ENCODE measurements around the gene TERT. TPM values are rescaled to one million over a fixed set of nuclear protein-coding genes. Genes with fewer than 3 reads are reported as not detected.
A peak's percentile ranks its signal among the peaks of the same experiment; 100 is the strongest.
"Not testable (repeated sequence)": the region's sequence is repeated elsewhere in the genome, so short reads cannot be mapped to it uniquely, and the experiment has no call there.

The TERT gene
- total RNA-seq: under 1 TPM; 0.10 to 0.50 TPM
- polyA plus RNA-seq (ENCODE audit: insufficient read length in 2 of 2): under 1 TPM in 1 of 2 donors, not detected in 1; 0.06 TPM
- long read RNA-seq, donor 1: 0 reads
- long read RNA-seq, donor 2: 0 reads
- long read RNA-seq, donor 3: 0 reads
- long read RNA-seq, donor 4: 0 reads

- H3K36me3 ChIP-seq (ENCODE audit: control insufficient read depth, insufficient read depth, low read length): no peaks in the 10 kb centered on the region
- peaks cover 29% of the 10 kb centered on the region for H3K27me3 ChIP-seq (ENCODE audit: control insufficient read depth, insufficient read depth, low read length)
- H3K9me3 ChIP-seq (ENCODE audit: control insufficient read depth, insufficient read depth, low read length): no peaks in the 10 kb centered on the region
- H3K4me3 ChIP-seq (ENCODE audit: low read depth, low read length): no peak within 1 kb of the TSS
- H3K27ac ChIP-seq (ENCODE audit: low read depth, low read length): no peak within 1 kb of the TSS
- WGBS (ENCODE audit: insufficient coverage): 2% methylated on average over 95 of the region's 102 CpGs
- DNase-seq (ENCODE audit: low read depth in 4 of 6, low spot score in 6 of 6): peak in 1 of 6 donors; percentile 25
- H3K4me1 ChIP-seq (ENCODE audit: control insufficient read depth, insufficient read depth, low read length): peaks cover 3% of the 10 kb centered on the region
Measured at GRCh38 chr5:1294835-1295649, at the start of gene TERT. Gene TERT, minus strand, starts transcription at chr5:1295068. Its CDS starts 79 bp downstream, at chr5:1294989.

- Histone ChIP-seq H3K4me3 (ENCODE audit: low read depth, low read length) (peak overlapping the region; percentile 51), H3K36me3 (ENCODE audit: control insufficient read depth, insufficient read depth, low read length) (peaks cover 52% of the 10 kb centered on the region), H3K27me3 (ENCODE audit: control insufficient read depth, insufficient read depth, low read length) (no peaks in the 10 kb centered on the region), H3K27ac (ENCODE audit: low read depth, low read length) (no peak overlapping the region), H3K9me3 (ENCODE audit: control insufficient read depth, insufficient read depth, low read length) (no peaks in the 10 kb centered on the region), H3K4me1 (ENCODE audit: control insufficient read depth, insufficient read depth, low read length) (peaks cover 23% of the 10 kb centered on the region)
- DNase-seq (ENCODE audit: low read depth in 4 of 6, low spot score in 6 of 6): no peak
- WGBS (ENCODE audit: insufficient coverage): 6% methylated on average over 59 of the region's 61 CpGs
Measured at GRCh38 chr5:1343931-1344901, 49.3 kb upstream of the TERT start.

- WGBS (ENCODE audit: insufficient coverage): 96% methylated on average over 6 of the region's 9 CpGs
- no peak for DNase-seq (ENCODE audit: low read depth in 4 of 6, low spot score in 6 of 6)
- Histone ChIP-seq H3K4me1 (ENCODE audit: control insufficient read depth, insufficient read depth, low read length) (peaks cover 23% of the 10 kb centered on the region), H3K9me3 (ENCODE audit: control insufficient read depth, insufficient read depth, low read length) (no peaks in the 10 kb centered on the region), H3K27me3 (ENCODE audit: control insufficient read depth, insufficient read depth, low read length) (no peaks in the 10 kb centered on the region), H3K27ac (ENCODE audit: low read depth, low read length) (no peak overlapping the region), H3K4me3 (ENCODE audit: low read depth, low read length) (no peak overlapping the region), H3K36me3 (ENCODE audit: control insufficient read depth, insufficient read depth, low read length) (peaks cover 61% of the 10 kb centered on the region)
Measured at GRCh38 chr5:1343315-1343751, 48.5 kb upstream of the TERT start.

- H3K4me3 ChIP-seq (ENCODE audit: low read depth, low read length); DNase-seq (ENCODE audit: low read depth in 4 of 6, low spot score in 6 of 6); H3K27ac ChIP-seq (ENCODE audit: low read depth, low read length); H3K9me3 ChIP-seq (ENCODE audit: control insufficient read depth, insufficient read depth, low read length); H3K27me3 ChIP-seq (ENCODE audit: control insufficient read depth, insufficient read depth, low read length): not testable (repeated sequence)
- peaks cover 67% of the 10 kb centered on the region for H3K36me3 ChIP-seq (ENCODE audit: control insufficient read depth, insufficient read depth, low read length)
- WGBS (ENCODE audit: insufficient coverage): 92% methylated on average over 13 of the region's 14 CpGs
- peaks cover 23% of the 10 kb centered on the region for H3K4me1 ChIP-seq (ENCODE audit: control insufficient read depth, insufficient read depth, low read length)
Measured at GRCh38 chr5:1342711-1343110, 47.8 kb upstream of the TERT start.

- H3K27me3 ChIP-seq (ENCODE audit: control insufficient read depth, insufficient read depth, low read length): no peaks in the 10 kb centered on the region
- H3K4me1 ChIP-seq (ENCODE audit: control insufficient read depth, insufficient read depth, low read length): peaks cover 23% of the 10 kb centered on the region
- no peaks in the 10 kb centered on the region for H3K9me3 ChIP-seq (ENCODE audit: control insufficient read depth, insufficient read depth, low read length)
- 95% methylated on average over 10 of the region's 12 CpGs for WGBS (ENCODE audit: insufficient coverage)
- peaks cover 69% of the 10 kb centered on the region for H3K36me3 ChIP-seq (ENCODE audit: control insufficient read depth, insufficient read depth, low read length)
- no peak for DNase-seq (ENCODE audit: low read depth in 4 of 6, low spot score in 6 of 6)
- H3K27ac ChIP-seq (ENCODE audit: low read depth, low read length): no peak overlapping the region
- H3K4me3 ChIP-seq (ENCODE audit: low read depth, low read length): no peak overlapping the region
Measured at GRCh38 chr5:1342268-1342667, 47.4 kb upstream of the TERT start.

GRCh38 chr5:1341863-1342262 is 47.0 kb upstream of the TERT start:
- WGBS (ENCODE audit: insufficient coverage): 97% methylated on average over 12 of the region's 15 CpGs
- H3K27me3 ChIP-seq (ENCODE audit: control insufficient read depth, insufficient read depth, low read length): no peaks in the 10 kb centered on the region
- peaks cover 70% of the 10 kb centered on the region for H3K36me3 ChIP-seq (ENCODE audit: control insufficient read depth, insufficient read depth, low read length)
- no peaks in the 10 kb centered on the region for H3K9me3 ChIP-seq (ENCODE audit: control insufficient read depth, insufficient read depth, low read length)
- no peak overlapping the region for H3K27ac ChIP-seq (ENCODE audit: low read depth, low read length)
- no peak for DNase-seq (ENCODE audit: low read depth in 4 of 6, low spot score in 6 of 6)
- H3K4me1 ChIP-seq (ENCODE audit: control insufficient read depth, insufficient read depth, low read length): peaks cover 23% of the 10 kb centered on the region
- H3K4me3 ChIP-seq (ENCODE audit: low read depth, low read length): no peak overlapping the region

- Histone ChIP-seq H3K4me1 (ENCODE audit: control insufficient read depth, insufficient read depth, low read length) (peaks cover 10% of the 10 kb centered on the region), H3K36me3 (ENCODE audit: control insufficient read depth, insufficient read depth, low read length) (peaks cover 88% of the 10 kb centered on the region)
- DNase-seq (ENCODE audit: low read depth in 4 of 6, low spot score in 6 of 6); H3K27me3 ChIP-seq (ENCODE audit: control insufficient read depth, insufficient read depth, low read length); H3K4me3 ChIP-seq (ENCODE audit: low read depth, low read length); H3K9me3 ChIP-seq (ENCODE audit: control insufficient read depth, insufficient read depth, low read length); H3K27ac ChIP-seq (ENCODE audit: low read depth, low read length): not testable (repeated sequence)
- WGBS (ENCODE audit: insufficient coverage): 92% methylated on average over 16 of the region's 17 CpGs
Measured at GRCh38 chr5:1339818-1340210, 44.9 kb upstream of the TERT start.

GRCh38 chr5:1339139-1339817 is 44.4 kb upstream of the TERT start:
- 95% methylated on average over 18 of the region's 34 CpGs for WGBS (ENCODE audit: insufficient coverage)
- H3K27me3 ChIP-seq (ENCODE audit: control insufficient read depth, insufficient read depth, low read length); H3K9me3 ChIP-seq (ENCODE audit: control insufficient read depth, insufficient read depth, low read length); DNase-seq (ENCODE audit: low read depth in 4 of 6, low spot score in 6 of 6); H3K27ac ChIP-seq (ENCODE audit: low read depth, low read length); H3K4me3 ChIP-seq (ENCODE audit: low read depth, low read length); H3K4me1 ChIP-seq (ENCODE audit: control insufficient read depth, insufficient read depth, low read length): not testable (repeated sequence)
- H3K36me3 ChIP-seq (ENCODE audit: control insufficient read depth, insufficient read depth, low read length): peaks cover 93% of the 10 kb centered on the region

- Histone ChIP-seq H3K27me3 (ENCODE audit: control insufficient read depth, insufficient read depth, low read length) (no peaks in the 10 kb centered on the region), H3K4me3 (ENCODE audit: low read depth, low read length) (no peak overlapping the region)
Measured at GRCh38 chr5:1338506-1339070, 43.7 kb upstream of the TERT start.

More at GRCh38 chr5:1338506-1339070, 43.7 kb upstream of the TERT start:
- Histone ChIP-seq H3K27ac (ENCODE audit: low read depth, low read length) (no peak overlapping the region), H3K36me3 (ENCODE audit: control insufficient read depth, insufficient read depth, low read length) (peaks cover 99% of the 10 kb centered on the region), H3K9me3 (ENCODE audit: control insufficient read depth, insufficient read depth, low read length) (no peaks in the 10 kb centered on the region), H3K4me1 (ENCODE audit: control insufficient read depth, insufficient read depth, low read length) (peaks cover 4% of the 10 kb centered on the region)
- no peak for DNase-seq (ENCODE audit: low read depth in 4 of 6, low spot score in 6 of 6)
- 94% methylated on average over 18 of the region's 22 CpGs for WGBS (ENCODE audit: insufficient coverage)
